Astrocyte of the cerebellum (primary cell): ENCODE results near the gene BIN1.

Experiments used
- DNase-seq: peaks from one replicate; pipeline ENCODE4 v3.0.0-alpha.2; 2011; ENCODE audit warnings: low read depth
- H3K4me3 ChIP-seq: 2 replicates; pipeline ENCODE4 v1.5.1; 2011; ENCODE audit warnings: mild to moderate bottlenecking, low read depth, low read length, moderate library complexity
- in situ Hi-C: cut with HindIII; loops from 2 replicates; pipeline ENCODE4 v1.10.0; 2017; ENCODE audit warnings: low sequenced_read_pairs
- TF ChIP-seq, protein P1 (sequence below): IDR thresholded peaks from 2 replicates; pipeline ENCODE4 v1.5.1; 2012; ENCODE audit warnings: low read length, low read depth, moderate library complexity, mild to moderate bottlenecking; ENCODE audit errors: missing control alignments

BIN1 gene

DNA sequence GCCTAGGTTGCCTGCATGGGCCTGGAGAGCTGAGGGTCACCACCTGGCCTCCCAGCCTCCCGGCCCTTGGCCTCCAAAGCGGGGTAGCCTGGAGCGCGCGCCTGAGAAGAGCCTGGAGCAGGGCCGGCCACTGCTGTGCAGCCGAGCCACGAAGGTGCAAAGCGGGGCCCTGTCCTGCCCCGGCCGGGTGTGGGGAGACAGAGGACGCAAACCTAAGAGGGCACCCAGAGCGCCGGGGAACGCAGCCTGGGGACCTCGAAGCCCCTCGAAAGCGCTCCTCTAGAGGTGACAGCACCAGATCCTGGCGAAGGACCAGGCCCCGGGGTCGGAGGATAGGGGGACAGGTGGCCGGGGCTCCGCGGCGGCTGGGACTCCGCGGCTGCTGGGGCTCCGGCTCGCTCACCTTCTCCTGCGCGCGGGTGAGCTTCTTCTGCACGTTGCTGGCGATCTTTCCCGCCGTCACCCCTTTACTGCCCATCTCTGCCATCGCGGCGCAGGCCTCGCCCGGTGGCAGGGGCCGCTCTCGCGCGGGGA lies 430 bp downstream of the BIN1 start:
- in situ Hi-C loops: no loop called here
- TF ChIP-seq, protein P1, sequence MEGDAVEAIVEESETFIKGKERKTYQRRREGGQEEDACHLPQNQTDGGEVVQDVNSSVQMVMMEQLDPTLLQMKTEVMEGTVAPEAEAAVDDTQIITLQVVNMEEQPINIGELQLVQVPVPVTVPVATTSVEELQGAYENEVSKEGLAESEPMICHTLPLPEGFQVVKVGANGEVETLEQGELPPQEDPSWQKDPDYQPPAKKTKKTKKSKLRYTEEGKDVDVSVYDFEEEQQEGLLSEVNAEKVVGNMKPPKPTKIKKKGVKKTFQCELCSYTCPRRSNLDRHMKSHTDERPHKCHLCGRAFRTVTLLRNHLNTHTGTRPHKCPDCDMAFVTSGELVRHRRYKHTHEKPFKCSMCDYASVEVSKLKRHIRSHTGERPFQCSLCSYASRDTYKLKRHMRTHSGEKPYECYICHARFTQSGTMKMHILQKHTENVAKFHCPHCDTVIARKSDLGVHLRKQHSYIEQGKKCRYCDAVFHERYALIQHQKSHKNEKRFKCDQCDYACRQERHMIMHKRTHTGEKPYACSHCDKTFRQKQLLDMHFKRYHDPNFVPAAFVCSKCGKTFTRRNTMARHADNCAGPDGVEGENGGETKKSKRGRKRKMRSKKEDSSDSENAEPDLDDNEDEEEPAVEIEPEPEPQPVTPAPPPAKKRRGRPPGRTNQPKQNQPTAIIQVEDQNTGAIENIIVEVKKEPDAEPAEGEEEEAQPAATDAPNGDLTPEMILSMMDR: no peak
- DNase-seq: no peak
- H3K4me3 ChIP-seq: peak overlapping the region; percentile 82

DNA sequence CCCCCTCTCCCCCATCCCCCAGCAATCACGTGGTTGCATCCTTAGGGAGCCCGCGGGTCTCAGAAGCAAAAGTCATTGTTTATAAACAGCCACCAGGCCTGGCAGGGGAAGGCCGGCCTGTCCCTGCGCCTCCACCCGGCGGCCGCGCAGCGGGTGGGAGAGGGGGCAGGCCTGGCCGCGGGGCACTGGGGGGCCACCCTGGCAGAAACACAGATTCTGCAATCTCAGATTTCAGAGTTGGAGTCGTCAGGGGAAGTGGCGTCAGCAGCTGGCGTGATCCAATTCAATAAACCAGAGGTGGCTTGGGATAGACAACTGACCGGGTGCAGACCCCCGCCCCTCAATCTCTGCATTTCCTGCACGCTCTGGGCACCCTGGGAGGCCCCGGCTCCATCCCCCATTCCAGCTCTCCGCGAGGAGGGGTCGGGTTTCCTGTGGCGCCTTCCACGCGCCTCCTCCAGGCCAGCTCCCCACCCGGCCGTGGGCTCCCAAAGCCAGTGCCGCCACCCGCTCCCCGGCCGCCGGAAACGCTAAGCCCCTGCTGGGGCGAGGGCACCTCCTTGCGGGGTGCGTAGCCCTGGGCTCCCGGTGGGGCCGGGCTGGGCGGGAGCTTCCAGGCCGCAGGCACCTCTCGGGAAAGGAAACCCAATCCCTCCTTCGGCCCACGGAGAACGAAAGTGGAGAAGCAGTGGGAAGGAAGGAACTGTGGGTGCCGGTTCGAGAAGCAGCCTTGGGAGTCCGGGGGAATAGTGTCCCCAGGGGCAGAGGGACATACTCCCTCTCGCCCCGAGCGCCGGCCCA lies 1.1 kb downstream of the BIN1 start:
- TF ChIP-seq, protein P1: no peak
- no peak for DNase-seq
- in situ Hi-C loops: no loop called here
- peak overlapping the region; percentile 82 for H3K4me3 ChIP-seq

DNA sequence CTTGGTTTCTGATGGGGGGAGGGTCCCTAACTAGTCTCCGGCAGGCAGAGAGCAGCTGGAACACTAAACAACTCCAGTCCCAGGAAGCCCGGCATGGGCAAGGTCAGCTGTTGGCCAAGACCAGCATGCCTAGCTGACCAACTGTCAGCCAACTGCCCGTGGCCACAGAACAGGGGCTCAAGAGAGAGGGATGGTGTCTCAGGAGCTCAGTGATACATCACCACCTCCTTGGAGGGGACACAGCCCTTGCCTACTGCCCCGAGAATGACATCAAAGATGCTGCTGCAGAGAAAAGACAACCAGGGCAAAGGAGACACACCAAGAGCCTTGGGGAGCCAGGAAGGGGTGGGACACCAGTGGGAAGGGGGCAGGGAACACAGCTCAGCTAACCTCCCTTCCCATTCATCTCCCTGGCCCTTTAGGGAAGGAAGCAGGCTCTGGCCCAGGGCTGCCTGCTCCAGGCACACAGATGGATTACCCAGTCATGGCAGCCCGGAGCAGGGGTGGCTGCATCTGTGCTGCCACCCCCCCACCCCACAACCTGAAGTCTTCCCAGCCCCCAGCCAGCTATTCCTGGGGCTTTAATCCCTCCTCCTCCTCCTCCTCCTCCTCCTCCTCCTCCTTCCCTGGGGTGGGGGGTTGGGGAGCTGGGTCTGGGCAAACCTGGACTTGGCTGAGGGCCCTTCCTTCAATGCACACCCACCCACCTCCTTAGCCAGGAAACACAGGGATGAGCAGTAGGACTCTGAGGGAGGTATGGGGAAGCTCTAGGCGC lies 1.9 kb downstream of the BIN1 start:
- no peak for DNase-seq
- peak overlapping the region; percentile 82 for H3K4me3 ChIP-seq
- in situ Hi-C loops: no loop called here
- TF ChIP-seq, protein P1: no peak

DNA sequence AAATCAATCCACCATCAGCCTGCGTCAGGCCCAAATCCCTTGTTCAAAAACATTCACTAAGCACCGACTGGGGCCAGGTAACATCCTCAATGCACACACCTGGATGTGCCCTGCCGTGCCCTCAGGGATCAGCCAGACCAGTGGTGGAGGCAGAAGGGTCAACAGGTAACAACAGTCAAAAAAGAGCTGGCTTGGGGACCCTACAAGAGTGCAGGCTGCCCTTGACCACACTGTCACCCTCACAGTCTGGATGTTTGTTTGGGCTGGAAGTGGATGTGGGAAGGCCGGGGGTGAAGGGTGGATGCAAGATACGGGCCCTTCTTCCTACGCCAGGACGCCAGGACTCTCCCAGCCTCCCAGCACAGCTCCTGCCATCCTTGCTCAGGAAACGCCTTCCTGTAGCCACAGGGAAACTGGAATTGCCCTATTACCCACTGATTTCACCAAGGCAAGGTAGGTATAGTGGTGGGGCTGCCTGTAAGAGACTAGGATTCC lies 2.7 kb downstream of the BIN1 start:
- TF ChIP-seq, protein P1: no peak
- in situ Hi-C loops: no loop called here
- no peak for DNase-seq
- no peak overlapping the region for H3K4me3 ChIP-seq

DNA sequence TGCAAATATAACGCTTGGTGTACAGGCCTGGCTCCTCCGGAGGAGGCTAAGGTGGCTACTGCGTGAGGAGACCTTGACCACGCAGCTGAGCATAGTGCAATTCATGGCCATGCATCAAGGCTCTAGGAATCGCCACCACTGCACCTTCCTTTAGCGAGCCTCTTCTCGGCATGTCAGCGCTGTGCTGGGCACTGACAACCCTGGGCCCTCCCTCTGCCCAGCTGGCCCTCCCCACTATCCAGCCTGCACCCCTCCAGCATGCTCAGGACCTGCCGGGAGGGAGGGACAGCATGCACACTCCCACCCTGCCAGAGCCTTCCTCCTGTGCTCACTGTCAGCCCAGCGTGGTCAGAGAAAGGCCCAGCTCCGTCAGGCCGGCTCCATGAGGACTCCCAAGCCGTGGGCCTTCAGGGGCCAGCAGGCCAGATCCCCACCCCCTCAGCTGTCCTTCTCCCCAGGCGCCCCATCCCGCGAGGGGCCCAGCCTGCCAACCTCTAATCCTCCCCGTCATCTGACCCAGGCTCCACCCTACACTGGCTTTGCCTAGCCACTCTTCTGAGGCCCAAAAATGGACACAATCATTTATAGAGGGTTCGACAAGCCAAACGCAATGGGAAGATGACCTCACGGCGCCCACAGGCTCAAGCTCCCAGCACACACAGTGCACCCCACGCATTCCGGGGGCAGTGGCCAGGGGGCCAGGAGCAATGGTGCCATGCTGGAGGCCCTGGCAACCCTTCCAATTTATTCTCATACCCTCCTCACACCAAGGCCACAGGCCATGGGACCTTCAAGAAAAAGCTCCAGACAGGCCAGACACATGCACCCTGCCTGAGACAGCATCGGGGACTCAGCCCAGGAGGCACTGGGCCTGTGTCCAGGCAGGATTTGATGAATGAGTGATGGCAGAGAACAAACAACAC lies 3.5 kb downstream of the BIN1 start:
- DNase-seq: no peak
- TF ChIP-seq, protein P1: no peak
- H3K4me3 ChIP-seq: no peak overlapping the region
- in situ Hi-C loops: no loop called here
